Transverse colon (tissue), 4 donors: ENCODE results near the gene SLAMF8. TPM values are rescaled to one million over a fixed set of nuclear protein-coding genes. Genes with fewer than 3 reads are reported as not detected.

ENCODE experiments used
- DNase-seq: peaks from one replicate; pipeline ENCODE4 v3.0.0-alpha.2; 2019
- H3K27ac ChIP-seq, 4 donors: fragments of 200-600 bp; sonication (generic); 2 replicates each; pipeline ENCODE4 v1.5.1; 2016 to 2018; ENCODE audit warnings: inconsistent platforms in 4 of 4
- H3K27me3 ChIP-seq: fragments of 200-600 bp; sonication (generic); 2 replicates; pipeline ENCODE4 v1.5.1; 2017; ENCODE audit warnings: inconsistent platforms
- H3K36me3 ChIP-seq, 4 donors: fragments of 200-600 bp; sonication (generic); 2 replicates each; pipeline ENCODE4 v1.5.1; 2017 to 2019; ENCODE audit warnings: inconsistent platforms in 4 of 4
- H3K4me1 ChIP-seq, 4 donors: fragments of 200-600 bp; sonication (generic); 2 replicates each; pipeline ENCODE4 v1.5.1; 2017 to 2020; ENCODE audit warnings: inconsistent platforms in 4 of 4
- H3K4me3 ChIP-seq, 4 donors: fragments of 200-600 bp; sonication (generic); 1 replicate in 1 of 4; 2 replicates in 3 of 4; pipeline versions ENCODE4 v1.5.1 to v1.6.1; 2017 to 2019; ENCODE audit warnings: inconsistent platforms in 4 of 4
- H3K9me3 ChIP-seq, 2 donors: fragments of 200-600 bp; sonication (generic); 2 replicates each; pipeline ENCODE4 v1.5.1; 2017 to 2019; ENCODE audit warnings: inconsistent platforms in 2 of 2
- CTCF ChIP-seq, 5 experiments: fragments of 200-600 bp in 3 of 5; fragments of 450-650 bp in 2 of 5; sonication (generic) in 3 of 5; IDR thresholded peaks; 1 replicate in 2 of 5; 2 replicates in 3 of 5; pipeline ENCODE4 v1.5.1; 2016 to 2017; ENCODE audit warnings: antibody characterized with exemption in 5 of 5, inconsistent platforms in 3 of 5, mild to moderate bottlenecking in 2 of 5, moderate library complexity in 1 of 5
- EP300 ChIP-seq: sonication (generic); formaldehyde crosslinking; IDR thresholded peaks from one replicate; pipeline ENCODE4 v1.6.1; 2017; ENCODE audit warnings: antibody characterized with exemption, low read depth
- POLR2A ChIP-seq: fragments of 450-650 bp; IDR thresholded peaks from one replicate; pipeline ENCODE4 v1.6.1; 2016; ENCODE audit warnings: antibody characterized with exemption, mild to moderate bottlenecking, moderate library complexity
- POLR2AphosphoS5 ChIP-seq, 3 donors: sonication (generic); formaldehyde crosslinking; IDR thresholded peaks; one replicate each; pipeline ENCODE4 v1.6.1; 2016; ENCODE audit warnings: antibody characterized with exemption in 3 of 3
- WGBS, 2 donors: methylation state at CpG; one replicate each; pipeline ENCODE4 v1.1.5; 2018; ENCODE audit warnings: low coverage in 1 of 2; 5-methylcytosine and 5-hydroxymethylcytosine counted together
- in situ Hi-C, 4 donors: fragments of 200-750 bp; cut with MboI; loops; one replicate each; pipeline versions ENCODE4 v1.15.0 to v1.15.1; 2017; ENCODE audit warnings: low sequenced_read_pairs in 3 of 4, low pct_ligation_motif_present in 1 of 4, low pct_unique_long_range_greater_than_20kb in 1 of 4
- intact Hi-C: fragments of 100-400 bp; cut with DNase I; formaldehyde crosslinking; loops from one replicate; pipeline ENCODE4 v1.15.1; 2023; ENCODE audit warnings: low total_unique reads
- total RNA-seq, 4 donors: library from RNA; depleted of rRNA; stranded (reverse); fragments of >200 nt; gene quantifications; one replicate each; pipeline ENCODE4 v1.1.0, GENCODE V29; 2016

Gene SLAMF8
- total RNA-seq, 4 donors from 2014 or later = 0.37 to 7.1 (median 2.3) TPM

- in situ Hi-C loops = loop anchor here (5.0 to 25.0 kb wide), 3 partner anchors 97 to 222 kb away; no protein-coding TSS in a partner anchor
- peak; percentile 47 to 56 (median 50) for TF ChIP-seq CTCF (IDR thresholded peaks at IDR 0.05)
- no peak for TF ChIP-seq POLR2AphosphoS5 (IDR thresholded peaks at IDR 0.05)
- TF ChIP-seq POLR2A = no peak
- no peak overlapping the region for H3K4me3 ChIP-seq
- peaks cover 6% of the 10 kb centered on the region for H3K27me3 ChIP-seq
- DNase-seq = no peak
- intact Hi-C loops = no loop called here
- H3K4me1 ChIP-seq = no peaks in the 10 kb centered on the region
- H3K36me3 ChIP-seq = no peaks in the 10 kb centered on the region
- 0 to 11% methylated on average over 1 to 2 of the region's 2 CpGs for WGBS, 2 donors
- H3K27ac ChIP-seq = no peak overlapping the region
- no peaks in the 10 kb centered on the region for H3K9me3 ChIP-seq
Measured at GRCh38 chr1:159790237-159790917, 36.3 kb upstream of the SLAMF8 start.

GRCh38 chr1:159791031-159791430 is 35.6 kb upstream of the SLAMF8 start:
- in situ Hi-C loops (loop anchor here (5.0 to 25.0 kb wide), 3 partner anchors 96 to 221 kb away; no protein-coding TSS in a partner anchor), intact Hi-C loops (no loop called here)
- DNase-seq = no peak
- TF ChIP-seq POLR2AphosphoS5 (IDR thresholded peaks at IDR 0.05) (no peak), POLR2A (no peak), EP300 (no peak), CTCF (IDR thresholded peaks at IDR 0.05) (no peak)
- no peak overlapping the region for H3K4me3 ChIP-seq
- H3K27me3 ChIP-seq = peaks cover 9% of the 10 kb centered on the region
- no peaks in the 10 kb centered on the region for H3K4me1 ChIP-seq
- WGBS, 2 donors = 59% methylated on average over 3 of the region's 3 CpGs; no CpG with 5 or more reads in 1 of the 2 donors
- no peaks in the 10 kb centered on the region for H3K36me3 ChIP-seq
- H3K9me3 ChIP-seq = no peaks in the 10 kb centered on the region
- no peak overlapping the region for H3K27ac ChIP-seq

GRCh38 chr1:159791461-159791860 is 35.2 kb upstream of the SLAMF8 start:
- Histone ChIP-seq H3K4me1 (no peaks in the 10 kb centered on the region), H3K4me3 (no peak overlapping the region), H3K36me3 (no peaks in the 10 kb centered on the region), H3K27me3 (peaks cover 9% of the 10 kb centered on the region), H3K27ac (no peak overlapping the region), H3K9me3 (no peaks in the 10 kb centered on the region)
- intact Hi-C loops = no loop called here
- TF ChIP-seq CTCF (IDR thresholded peaks at IDR 0.05) (no peak), EP300 (no peak), POLR2AphosphoS5 (IDR thresholded peaks at IDR 0.05) (no peak), POLR2A (no peak)
- in situ Hi-C loops = loop anchor here (5.0 to 25.0 kb wide), 3 partner anchors 96 to 221 kb away; no protein-coding TSS in a partner anchor
- DNase-seq = no peak
- 27% methylated on average over 3 of the region's 3 CpGs; no CpG with 5 or more reads in 1 of the 2 donors for WGBS, 2 donors

GRCh38 chr1:159795534-159795933 is 31.1 kb upstream of the SLAMF8 start:
- Histone ChIP-seq H3K36me3 (no peaks in the 10 kb centered on the region), H3K9me3 (no peaks in the 10 kb centered on the region), H3K4me3 (no peak overlapping the region), H3K27me3 (peaks cover 9% of the 10 kb centered on the region), H3K27ac (no peak overlapping the region), H3K4me1 (peaks cover 0 to 2% (median 0%) of the 10 kb centered on the region in 4 donors)
- no peak for DNase-seq
- intact Hi-C loops (loop anchor here (5.0 kb wide), 1 partner anchor 97 kb away; no protein-coding TSS in a partner anchor), in situ Hi-C loops (loop anchor here (5.0 to 25.0 kb wide), 3 partner anchors 97 to 217 kb away; no protein-coding TSS in a partner anchor)
- WGBS, 2 donors = 52 to 67% methylated on average over 4 to 5 of the region's 5 CpGs
- TF ChIP-seq EP300 (no peak), POLR2A (no peak), POLR2AphosphoS5 (IDR thresholded peaks at IDR 0.05) (no peak), CTCF (IDR thresholded peaks at IDR 0.05) (no peak)
